GM21367 (cell line): ENCODE data around the gene NHS.

Source experiments
- ATAC-seq: cut with Tn5 transposase; IDR thresholded peaks from one replicate; pipeline ENCODE4 v1.9.1; 2021; ENCODE audit not compliant: unreplicated experiment

NHS gene

GRCh38 chrX:17403972-17404371 is 29.0 kb downstream of the NHS start:
- no peak for ATAC-seq

DNA sequence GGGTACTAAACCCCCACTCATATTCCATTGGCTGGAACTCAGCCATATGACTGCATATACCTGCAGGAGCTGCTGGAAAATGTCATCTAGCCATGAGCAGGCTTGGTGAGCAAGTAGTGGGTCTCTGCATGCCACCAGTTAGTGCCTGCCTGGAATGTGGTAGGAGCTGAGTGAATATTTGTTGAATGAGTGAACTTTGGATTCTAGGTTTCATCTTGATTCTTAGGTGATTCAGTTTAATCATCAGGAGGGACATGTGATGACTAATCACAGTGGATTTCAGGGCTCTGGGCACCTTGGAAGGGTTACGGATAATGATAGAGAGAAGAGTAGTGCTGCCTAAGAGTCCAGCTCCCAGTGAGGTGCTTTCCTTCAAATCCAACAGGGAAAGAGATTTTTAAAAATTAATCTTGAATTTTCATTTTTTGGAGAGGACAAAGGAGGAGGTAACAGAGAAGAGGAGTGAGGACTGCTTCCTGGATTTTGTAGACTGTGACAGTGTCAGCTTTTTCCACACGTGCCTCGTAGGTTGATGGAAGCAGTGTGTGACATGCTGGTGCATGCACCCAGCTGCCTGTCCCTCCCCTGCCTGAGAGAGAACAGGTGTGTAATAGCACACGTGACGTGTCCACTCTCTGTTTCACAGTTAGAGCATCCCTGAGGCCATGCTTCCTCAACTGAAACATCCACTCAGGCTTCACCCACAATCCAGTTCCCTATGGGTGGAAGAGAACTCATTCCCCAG is 30.4 kb downstream of the NHS start:
- no peak for ATAC-seq

DNA sequence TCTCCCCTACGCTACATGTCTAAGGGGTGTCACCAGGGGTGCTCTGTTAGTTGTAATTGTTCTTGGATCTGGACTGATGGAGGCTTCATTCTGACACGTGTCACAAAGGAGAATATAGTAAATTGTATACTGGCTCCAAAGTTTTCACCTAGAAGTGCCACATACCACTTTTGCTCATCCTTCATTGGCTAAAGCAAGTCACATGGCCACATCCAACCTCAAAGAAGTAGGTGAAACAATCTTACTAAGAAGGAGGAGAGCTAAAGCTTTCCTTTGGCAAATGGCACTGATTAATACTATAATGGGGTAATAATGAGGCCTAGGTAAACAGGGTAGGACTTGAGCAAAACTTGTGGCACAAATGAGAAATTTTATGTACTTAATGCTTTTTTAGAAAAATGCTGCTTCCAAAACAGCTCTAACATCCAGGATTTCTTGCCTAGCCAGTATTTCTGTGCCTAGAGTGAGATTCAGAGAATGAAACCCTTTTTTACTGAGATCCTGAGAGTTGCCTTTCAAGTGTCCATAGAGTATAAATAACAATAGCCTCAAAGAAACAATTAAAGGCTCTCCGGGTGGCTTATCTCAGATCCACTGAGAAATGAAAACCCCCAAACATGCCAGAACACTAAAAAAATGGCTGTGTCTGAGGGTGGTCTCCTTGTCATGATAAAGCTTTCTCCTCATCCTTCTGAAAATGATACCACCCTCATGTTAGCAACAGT is 34.7 kb downstream of the NHS start:
- no peak for ATAC-seq

- no peak for ATAC-seq
These were observed 35.7 kb downstream of the NHS start for GRCh38 chrX:17410651-17411050.

- no peak for ATAC-seq
These were observed 36.2 kb downstream of the NHS start for GRCh38 chrX:17411205-17411604.

DNA sequence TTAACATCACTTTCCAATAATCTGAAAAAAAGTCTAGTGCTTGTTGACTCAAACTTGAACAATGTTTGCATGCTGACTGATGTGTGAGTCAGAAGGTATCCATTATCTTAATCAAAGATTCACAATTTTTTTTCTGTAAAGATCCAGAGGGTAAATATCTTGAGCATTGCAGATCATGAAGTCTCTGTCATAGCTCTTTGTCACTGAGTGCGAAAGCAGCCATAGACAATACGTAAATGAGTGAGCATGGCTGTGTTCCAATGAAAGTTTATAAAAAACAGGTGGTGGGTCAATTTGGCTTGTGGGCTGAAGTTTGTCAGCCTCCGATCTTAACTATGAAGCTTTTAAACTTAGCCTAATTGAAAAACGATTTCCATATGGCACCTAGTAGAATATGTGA is 37.7 kb downstream of the NHS start:
- ATAC-seq, result no peak

DNA sequence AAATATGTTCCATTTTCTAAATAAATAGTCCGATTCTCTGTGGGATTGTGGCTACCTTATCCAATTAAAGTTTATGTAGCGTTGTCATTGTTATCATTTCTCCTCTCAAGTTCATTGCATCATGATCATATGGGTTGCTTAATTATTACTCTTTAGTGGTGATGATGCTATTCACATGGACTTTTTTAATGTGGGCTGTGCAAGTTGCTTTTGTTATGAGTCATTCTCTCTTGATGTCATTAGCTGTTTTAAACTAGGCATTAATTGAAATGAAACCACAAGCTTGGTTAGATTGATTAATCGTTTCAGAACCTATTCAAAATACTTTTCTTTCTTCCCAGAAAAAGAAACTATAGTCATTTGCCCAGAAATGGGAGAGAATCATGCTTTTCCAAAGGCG is 38.2 kb downstream of the NHS start:
- ATAC-seq, result no peak

DNA sequence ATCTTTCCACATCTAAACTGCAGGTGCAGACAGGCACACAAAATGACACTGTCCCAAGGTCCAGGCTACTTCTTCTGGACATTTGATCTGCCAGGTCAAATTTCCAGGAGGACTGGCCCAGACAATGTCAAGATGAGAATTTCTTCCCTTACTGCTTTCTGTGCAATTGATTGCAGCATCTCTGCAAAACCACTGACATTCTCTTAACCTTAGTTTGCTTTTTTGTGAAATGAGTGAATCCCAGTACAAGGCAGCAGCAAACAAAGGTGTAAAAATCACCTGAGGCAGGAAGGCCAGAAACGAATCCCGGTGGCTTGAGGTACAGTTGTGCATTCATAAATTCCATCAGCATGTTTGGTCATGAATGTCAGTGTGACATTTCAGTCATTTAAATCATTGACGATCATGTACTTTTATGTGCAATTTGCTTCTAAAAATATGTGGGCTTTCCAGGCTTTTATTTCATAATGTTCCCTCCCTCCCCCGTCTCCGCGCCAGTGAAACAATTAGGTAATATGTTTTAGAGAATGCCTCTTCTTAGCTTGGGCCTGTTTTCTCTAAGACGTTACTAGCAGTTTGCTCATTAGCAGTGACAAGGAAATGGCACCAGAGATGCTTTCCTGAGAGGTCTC is 39.1 kb downstream of the NHS start:
- no peak for ATAC-seq

DNA sequence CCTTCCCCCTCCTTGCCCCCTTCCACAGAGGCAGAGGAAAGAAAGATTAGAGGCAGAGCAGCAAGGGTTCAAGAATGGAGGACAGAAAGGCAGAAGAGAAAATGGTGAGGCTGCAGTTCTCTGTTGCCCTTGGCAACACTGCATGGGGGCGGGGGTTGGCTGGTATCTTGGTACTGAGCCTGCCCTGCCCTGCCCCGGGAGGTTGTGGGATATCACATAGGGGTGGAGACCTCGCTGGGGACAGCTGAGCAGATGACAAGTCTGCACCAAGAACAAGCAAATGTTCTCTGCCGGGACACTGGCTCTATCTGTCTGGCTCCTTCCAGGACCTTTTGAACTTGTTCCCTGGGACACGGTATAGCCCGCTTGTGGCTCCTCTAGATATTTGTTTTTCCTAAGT is 39.8 kb downstream of the NHS start:
- ATAC-seq, result no peak

- no peak for ATAC-seq
These were observed 40.3 kb downstream of the NHS start for GRCh38 chrX:17415242-17415810.

GRCh38 chrX:17417372-17417771 is 42.4 kb downstream of the NHS start:
- ATAC-seq, result no peak

DNA sequence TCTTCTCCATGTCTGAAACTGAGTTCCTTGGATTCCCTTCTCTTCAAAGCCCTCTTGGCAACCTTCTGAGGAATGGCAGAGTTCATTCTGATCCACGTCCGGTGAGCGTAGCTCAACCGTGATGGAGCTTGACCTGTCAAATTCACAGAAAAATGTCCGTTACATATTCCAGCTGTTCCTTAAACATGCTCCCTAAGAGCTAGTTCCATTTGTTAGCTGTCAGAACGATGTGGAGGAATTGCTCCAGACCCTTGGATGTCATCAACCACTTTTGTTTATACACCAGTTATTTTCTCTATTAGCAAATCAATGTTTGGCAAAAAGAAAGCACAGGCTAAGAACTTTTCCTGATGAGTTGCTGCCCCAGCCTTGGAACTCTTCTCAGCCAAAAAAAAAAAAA is 50.1 kb downstream of the NHS start:
- no peak for ATAC-seq

- ATAC-seq, result no peak
These were observed 50.6 kb downstream of the NHS start for GRCh38 chrX:17425551-17425950.

DNA sequence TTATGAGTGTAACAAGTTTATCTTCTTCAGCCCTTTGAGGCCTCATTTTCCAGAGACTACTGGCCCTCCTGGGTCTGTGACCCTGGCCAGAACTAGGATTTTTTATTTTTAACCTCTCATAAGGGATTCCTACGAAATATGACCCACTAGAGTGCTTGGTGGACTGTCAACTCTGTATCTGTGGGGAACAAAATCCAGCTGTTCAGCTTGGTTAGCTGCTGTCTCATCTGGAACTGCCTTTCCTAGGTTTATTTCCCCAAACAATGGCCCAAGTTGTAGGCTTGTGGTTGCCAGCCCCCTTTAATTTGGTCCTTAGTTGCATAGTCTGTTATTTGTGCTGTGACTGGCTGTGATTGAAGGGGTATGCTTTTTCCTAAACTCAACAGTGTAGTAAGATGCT is 56.2 kb downstream of the NHS start:
- ATAC-seq, result no peak

DNA sequence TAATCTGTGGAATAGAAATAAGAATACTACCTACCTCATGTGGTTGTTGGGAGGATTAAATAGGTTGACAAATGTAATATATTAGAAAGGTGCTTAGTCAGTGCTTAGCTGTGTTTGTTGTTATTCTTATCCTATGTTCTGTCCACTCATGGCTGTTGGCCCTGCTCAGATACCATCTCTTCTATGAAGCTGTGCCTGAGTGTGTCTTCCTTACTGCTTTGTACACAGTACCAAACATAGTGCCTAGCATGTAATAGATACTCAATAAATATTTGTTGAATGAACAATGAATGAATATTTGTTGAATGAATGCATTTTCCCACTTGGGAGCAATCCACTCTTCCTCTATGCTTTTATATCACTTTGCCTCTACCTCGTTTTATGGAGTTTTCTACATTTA is 57.2 kb downstream of the NHS start:
- ATAC-seq, result no peak

- ATAC-seq, result no peak
These were observed 59.0 kb downstream of the NHS start for GRCh38 chrX:17433965-17434364.

DNA sequence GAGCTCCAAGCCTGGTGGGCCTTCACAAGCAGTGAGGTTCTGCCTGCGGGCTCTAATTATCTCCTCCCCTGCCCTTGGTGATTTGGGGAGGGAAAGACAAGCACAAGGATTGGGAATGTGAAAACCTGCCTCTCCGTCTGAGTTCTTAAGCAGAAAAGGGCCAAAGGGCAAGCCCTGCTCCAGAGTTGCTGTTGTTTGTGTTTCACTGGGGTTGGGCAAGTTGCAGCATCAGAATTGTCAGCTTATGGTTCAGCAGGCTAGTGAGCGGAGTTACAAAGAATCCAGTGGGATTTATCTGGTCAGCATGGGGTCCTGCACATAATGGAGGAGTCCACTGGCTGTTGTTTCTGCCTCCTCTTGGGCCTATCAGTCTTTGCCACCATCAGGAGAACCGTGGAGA is 60.5 kb downstream of the NHS start:
- no peak for ATAC-seq

- ATAC-seq, result no peak
These were observed 63.2 kb downstream of the NHS start for GRCh38 chrX:17438221-17438620.

- ATAC-seq, result no peak
These were observed 65.3 kb downstream of the NHS start for GRCh38 chrX:17440258-17440657.

DNA sequence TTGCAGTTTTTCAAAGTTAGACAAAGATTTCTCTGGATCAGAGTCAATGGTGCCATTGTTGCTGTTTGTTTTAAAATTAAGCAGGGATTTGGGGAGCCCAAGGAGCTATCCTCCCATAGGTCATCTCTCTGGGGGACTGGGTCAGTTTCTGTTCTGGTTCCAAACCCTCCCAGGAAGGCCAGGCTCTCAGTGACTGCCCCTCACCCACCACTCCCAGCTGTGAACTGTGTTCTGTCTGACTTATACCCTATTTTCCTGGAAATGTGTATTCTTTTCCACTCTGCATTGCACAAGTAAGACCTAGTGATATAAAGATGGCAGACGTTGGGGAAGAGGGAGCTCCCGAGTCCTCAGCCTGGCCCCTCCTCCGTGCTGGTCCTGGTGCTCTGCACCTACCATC is 65.8 kb downstream of the NHS start:
- ATAC-seq, result no peak

DNA sequence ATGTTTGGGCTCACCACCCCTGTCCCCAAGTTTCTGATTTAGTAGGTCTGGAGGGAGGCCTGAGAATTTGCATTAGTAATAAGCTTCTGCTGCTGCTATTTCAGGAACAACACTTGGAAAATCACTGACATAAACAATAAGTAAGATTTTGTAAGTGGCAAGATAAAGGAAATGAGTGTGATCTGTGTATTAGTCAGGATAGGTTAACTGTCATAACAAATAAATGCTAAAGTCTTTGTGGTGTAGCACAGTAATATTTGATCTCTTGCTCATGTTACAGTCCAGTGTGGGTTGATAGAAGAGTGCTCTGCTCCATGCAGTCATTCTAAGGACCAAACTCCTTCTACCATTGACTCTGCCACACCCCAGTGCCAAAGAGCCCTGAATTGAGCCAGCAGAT is 67.0 kb downstream of the NHS start:
- ATAC-seq, result no peak

- ATAC-seq, result no peak
These were observed 67.9 kb downstream of the NHS start for GRCh38 chrX:17442898-17443297.
